WERI-Rb-1 (cell line): Measurements from ENCODE around the gene RPIA.
A peak's percentile ranks its signal among the peaks of the same experiment; 100 is the strongest.

Source experiments
- DNase-seq: peaks from one replicate; pipeline ENCODE4 v3.0.0-alpha.2; 2020
- H3K27ac ChIP-seq: fragments of 250-450 bp; sonication (Bioruptor Pico); 2 replicates; pipeline ENCODE4 v1.5.1; 2020; ENCODE audit warnings: mild to moderate bottlenecking, moderate library complexity
- H3K27me3 ChIP-seq: fragments of 250-450 bp; sonication (Bioruptor Pico); 2 replicates; pipeline ENCODE4 v1.5.1; 2021; ENCODE audit warnings: mild to moderate bottlenecking, low read depth, moderate library complexity; ENCODE audit not compliant: insufficient read depth, severe bottlenecking
- H3K36me3 ChIP-seq: fragments of 250-450 bp; sonication (Bioruptor Pico); 2 replicates; pipeline ENCODE4 v1.5.1; 2020; ENCODE audit warnings: mild to moderate bottlenecking, moderate library complexity
- H3K4me3 ChIP-seq: 2 replicates; pipeline ENCODE4 v1.5.1; 2011; ENCODE audit warnings: low read depth, mild to moderate bottlenecking, control low read depth, low read length
- H3K9me3 ChIP-seq: fragments of 250-450 bp; sonication (Bioruptor Pico); 2 replicates; pipeline ENCODE4 v1.5.1; 2021; ENCODE audit warnings: mild to moderate bottlenecking, moderate library complexity; ENCODE audit not compliant: severe bottlenecking
- CTCF ChIP-seq: IDR thresholded peaks from 2 replicates; pipeline ENCODE4 v1.5.1; 2011; ENCODE audit warnings: low read depth, mild to moderate bottlenecking, control low read depth, inconsistent platforms, low read length

Gene RPIA

GRCh38 chr2:88736437-88736836 is 45.0 kb downstream of the RPIA start:
- Histone ChIP-seq H3K27me3 (no peaks in the 10 kb centered on the region), H3K9me3 (no peaks in the 10 kb centered on the region), H3K4me3 (no peak overlapping the region), H3K27ac (no peak overlapping the region), H3K36me3 (peaks cover 19% of the 10 kb centered on the region)
- no peak for TF ChIP-seq CTCF
- DNase-seq, result no peak

GRCh38 chr2:88737385-88737784 is 45.9 kb downstream of the RPIA start:
- no peak for TF ChIP-seq CTCF
- Histone ChIP-seq H3K9me3 (no peaks in the 10 kb centered on the region), H3K4me3 (no peak overlapping the region), H3K27ac (no peak overlapping the region), H3K27me3 (no peaks in the 10 kb centered on the region), H3K36me3 (peaks cover 19% of the 10 kb centered on the region)
- no peak for DNase-seq

- DNase-seq, result no peak
- Histone ChIP-seq H3K27ac (no peak overlapping the region), H3K27me3 (no peaks in the 10 kb centered on the region), H3K36me3 (peaks cover 19% of the 10 kb centered on the region), H3K4me3 (no peak overlapping the region), H3K9me3 (no peaks in the 10 kb centered on the region)
- TF ChIP-seq CTCF, result no peak
Observed at GRCh38 chr2:88738271-88738670, 46.8 kb downstream of the RPIA start.

GRCh38 chr2:88739985-88740600 is 48.6 kb downstream of the RPIA start:
- Histone ChIP-seq H3K27ac (no peak overlapping the region), H3K27me3 (no peaks in the 10 kb centered on the region), H3K9me3 (no peaks in the 10 kb centered on the region), H3K36me3 (peaks cover 23% of the 10 kb centered on the region), H3K4me3 (no peak overlapping the region)
- DNase-seq, result peak; percentile 65
- TF ChIP-seq CTCF, result peak; percentile 88

GRCh38 chr2:88746929-88747490 is 55.5 kb downstream of the RPIA start:
- Histone ChIP-seq H3K27ac (no peak overlapping the region), H3K27me3 (no peaks in the 10 kb centered on the region), H3K36me3 (peaks cover 13% of the 10 kb centered on the region), H3K4me3 (no peak overlapping the region), H3K9me3 (no peaks in the 10 kb centered on the region)
- no peak for DNase-seq
- no peak for TF ChIP-seq CTCF

GRCh38 chr2:88747990-88748389 is 56.5 kb downstream of the RPIA start:
- no peak for DNase-seq
- Histone ChIP-seq H3K36me3 (peaks cover 13% of the 10 kb centered on the region), H3K4me3 (no peak overlapping the region), H3K27me3 (no peaks in the 10 kb centered on the region), H3K27ac (no peak overlapping the region), H3K9me3 (no peaks in the 10 kb centered on the region)
- TF ChIP-seq CTCF, result no peak
